GM12872 (cell line): ENCODE measurements around the gene FAM120B.

Experiments used
- CTCF ChIP-seq: IDR thresholded peaks from 3 replicates; pipeline ENCODE4 v1.5.1; 2011; ENCODE audit warnings: low read depth, mild to moderate bottlenecking, low read length, moderate library complexity; ENCODE audit not compliant: insufficient read depth

FAM120B gene

GRCh38 chr6:170316071-170316470 lies 9.5 kb downstream of the FAM120B start:
- no peak for TF ChIP-seq CTCF

GRCh38 chr6:170317076-170317475 lies 10.5 kb downstream of the FAM120B start:
- no peak for TF ChIP-seq CTCF

GRCh38 chr6:170317718-170318117 lies 11.2 kb downstream of the FAM120B start:
- TF ChIP-seq CTCF = no peak

- TF ChIP-seq CTCF = no peak
Observed at GRCh38 chr6:170329321-170329720, 22.8 kb downstream of the FAM120B start.

GRCh38 chr6:170344631-170345576 lies 38.3 kb downstream of the FAM120B start:
- TF ChIP-seq CTCF = no peak

GRCh38 chr6:170345662-170346061 lies 39.1 kb downstream of the FAM120B start:
- TF ChIP-seq CTCF = no peak

GRCh38 chr6:170346649-170347048 lies 40.1 kb downstream of the FAM120B start:
- no peak for TF ChIP-seq CTCF
